Liver (tissue), 9 donors: ENCODE results near the gene TNFAIP1. TPM values are rescaled to one million over a fixed set of nuclear protein-coding genes. Genes with fewer than 3 reads are reported as not detected.

Experiments
- DNase-seq: peaks from one replicate; pipeline ENCODE4 v3.0.0-alpha.2; 2017; ENCODE audit warnings: low spot score
- H3K27ac ChIP-seq, 2 donors: one replicate each; pipeline ENCODE4 v1.7.0; 2013; ENCODE audit warnings: inconsistent platforms in 2 of 2, low read length in 2 of 2, control low read depth in 1 of 2, low read depth in 1 of 2, mild to moderate bottlenecking in 1 of 2
- H3K27me3 ChIP-seq, 4 donors: one replicate each; pipeline versions ENCODE4 v1.6.1 to v1.7.0; 2013; ENCODE audit warnings: low read length in 3 of 4, inconsistent platforms in 1 of 4, mild to moderate bottlenecking in 1 of 4, moderate library complexity in 1 of 4; ENCODE audit not compliant: control insufficient read depth in 4 of 4, insufficient read depth in 4 of 4
- H3K36me3 ChIP-seq, 4 donors: one replicate each; pipeline versions ENCODE4 v1.6.1 to v1.7.0; 2013; ENCODE audit warnings: low read length in 3 of 4, mild to moderate bottlenecking in 3 of 4, low read depth in 1 of 4, moderate library complexity in 1 of 4; ENCODE audit not compliant: control insufficient read depth in 4 of 4, insufficient read depth in 3 of 4
- H3K4me1 ChIP-seq, 4 donors: one replicate each; pipeline versions ENCODE4 v1.6.1 to v1.7.0; 2013; ENCODE audit warnings: low read length in 3 of 4, mild to moderate bottlenecking in 3 of 4, moderate library complexity in 1 of 4; ENCODE audit not compliant: control insufficient read depth in 4 of 4, insufficient read depth in 4 of 4
- H3K4me3 ChIP-seq, 3 donors: one replicate each; pipeline versions ENCODE4 v1.6.1 to v1.7.0; 2013; ENCODE audit warnings: low read length in 3 of 3, control low read depth in 1 of 3, low read depth in 1 of 3, mild to moderate bottlenecking in 1 of 3
- H3K9ac ChIP-seq, 2 donors: one replicate each; pipeline ENCODE4 v1.7.0; 2013; ENCODE audit warnings: low read length in 2 of 2, mild to moderate bottlenecking in 2 of 2, moderate library complexity in 2 of 2, control low read depth in 1 of 2, low read depth in 1 of 2
- H3K9me3 ChIP-seq, 4 donors: one replicate each; pipeline versions ENCODE4 v1.6.1 to v1.7.0; 2013; ENCODE audit warnings: low read length in 3 of 4; ENCODE audit not compliant: control insufficient read depth in 4 of 4
- EGR1 ChIP-seq, 2 donors: IDR thresholded peaks; 2 replicates each; pipeline ENCODE4 v1.6.1; 2016 to 2018; ENCODE audit warnings: antibody characterized with exemption in 2 of 2, low read depth in 2 of 2
- FOXA1 ChIP-seq: IDR thresholded peaks from 2 replicates; pipeline ENCODE4 v1.6.1; 2016; ENCODE audit warnings: antibody characterized with exemption
- FOXA2 ChIP-seq: IDR thresholded peaks from 2 replicates; pipeline ENCODE4 v1.6.1; 2016; ENCODE audit warnings: antibody characterized with exemption
- GABPA ChIP-seq, 2 donors: IDR thresholded peaks in 1 of 2; conservative IDR thresholded peaks in 1 of 2; 2 replicates each; pipeline ENCODE4 v1.6.1; 2016; ENCODE audit warnings: antibody characterized with exemption in 2 of 2, mild to moderate bottlenecking in 1 of 2, moderate library complexity in 1 of 2
- HNF4A ChIP-seq, 2 donors: conservative IDR thresholded peaks; 2 replicates each; pipeline ENCODE4 v1.6.1; 2016; ENCODE audit warnings: antibody characterized with exemption in 2 of 2, mild to moderate bottlenecking in 2 of 2
- JUND ChIP-seq, 2 donors: IDR thresholded peaks; 2 replicates each; pipeline ENCODE4 v1.6.1; 2016; ENCODE audit warnings: antibody characterized with exemption in 2 of 2
- NR2F2 ChIP-seq: IDR thresholded peaks from 2 replicates; pipeline ENCODE4 v1.6.1; 2016; ENCODE audit warnings: antibody characterized with exemption
- RAD21 ChIP-seq, 2 donors: IDR thresholded peaks; 2 replicates each; pipeline ENCODE4 v1.6.1; 2016; ENCODE audit warnings: antibody characterized with exemption in 2 of 2, mild to moderate bottlenecking in 2 of 2
- SP1 ChIP-seq: IDR thresholded peaks from 2 replicates; pipeline ENCODE4 v1.6.1; 2018; ENCODE audit warnings: antibody characterized with exemption, mild to moderate bottlenecking
- TAF1 ChIP-seq: conservative IDR thresholded peaks from 2 replicates; pipeline ENCODE4 v1.6.1; 2016; ENCODE audit warnings: antibody characterized with exemption, mild to moderate bottlenecking
- YY1 ChIP-seq: IDR thresholded peaks from 2 replicates; pipeline ENCODE4 v1.6.1; 2016; ENCODE audit warnings: antibody characterized with exemption, mild to moderate bottlenecking
- WGBS: extraction: QIAGEN DNeasy Blood & Tissue Kit; methylation state at CpG from one replicate; pipeline ENCODE4 v1.1.7; 2013; 5-methylcytosine and 5-hydroxymethylcytosine counted together
- polyA plus RNA-seq, 2 donors: library from polyadenylated mRNA; stranded (reverse) in 1 of 2; unstranded in 1 of 2; fragments of 200-250 nt in 1 of 2; fragments of >200 nt in 1 of 2; fragmentation: Nextera tagmentation in 1 of 2; extraction: Ambion mirVana in 1 of 2; gene quantifications; one replicate each; pipeline versions ENCODE4 v1.2.1 to v1.2.3, GENCODE V29; 2013 to 2015
- total RNA-seq, 2 donors: library from RNA; depleted of rRNA; stranded (reverse); fragments of >200 nt; gene quantifications; one replicate each; pipeline ENCODE4 v1.2.3, GENCODE V29; 2014
- TF ChIP-seq, protein P1 (sequence below): IDR thresholded peaks from 2 replicates; pipeline ENCODE4 v1.6.1; 2016; ENCODE audit warnings: antibody characterized with exemption
- TF ChIP-seq, protein P2 (sequence below): IDR thresholded peaks from 2 replicates; pipeline ENCODE4 v1.6.1; 2016; ENCODE audit warnings: antibody characterized with exemption
- TF ChIP-seq, protein P3 (sequence below): fragments of 150-350 bp; IDR thresholded peaks from 2 replicates; pipeline ENCODE4 v1.5.1; 2017; ENCODE audit warnings: improper control_type of control experiment, low read depth, low read length; ENCODE audit not compliant: missing input control
- TF ChIP-seq, protein P4 (sequence below): IDR thresholded peaks from 2 replicates; pipeline ENCODE4 v1.6.1; 2016; ENCODE audit warnings: antibody characterized with exemption
- donor health status: healthy.
- donor health status: healthy.
- donor health status: healthy.
- donor health status: healthy.
- donor health status: healthy.

TNFAIP1 gene
- total and polyA plus RNA-seq, 4 donors = 11.7 to 31.7 (median 19.6) TPM

DNA sequence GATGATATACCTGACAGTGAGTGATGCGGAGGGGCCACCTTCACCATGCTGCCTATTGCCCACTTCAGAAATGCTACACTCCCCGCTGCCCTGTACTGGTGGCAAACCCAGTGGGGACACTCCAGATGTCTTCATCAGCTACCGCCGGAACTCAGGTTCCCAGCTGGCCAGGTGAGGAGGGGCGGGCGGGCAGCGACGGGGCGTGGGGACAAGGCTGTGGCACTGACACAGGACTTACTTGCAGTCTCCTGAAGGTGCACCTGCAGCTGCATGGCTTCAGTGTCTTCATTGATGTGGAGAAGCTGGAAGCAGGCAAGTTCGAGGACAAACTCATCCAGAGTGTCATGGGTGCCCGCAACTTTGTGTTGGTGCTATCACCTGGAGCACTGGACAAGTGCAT lies 52.5 kb downstream of the TNFAIP1 start (continued):
- TF ChIP-seq, protein P1, sequence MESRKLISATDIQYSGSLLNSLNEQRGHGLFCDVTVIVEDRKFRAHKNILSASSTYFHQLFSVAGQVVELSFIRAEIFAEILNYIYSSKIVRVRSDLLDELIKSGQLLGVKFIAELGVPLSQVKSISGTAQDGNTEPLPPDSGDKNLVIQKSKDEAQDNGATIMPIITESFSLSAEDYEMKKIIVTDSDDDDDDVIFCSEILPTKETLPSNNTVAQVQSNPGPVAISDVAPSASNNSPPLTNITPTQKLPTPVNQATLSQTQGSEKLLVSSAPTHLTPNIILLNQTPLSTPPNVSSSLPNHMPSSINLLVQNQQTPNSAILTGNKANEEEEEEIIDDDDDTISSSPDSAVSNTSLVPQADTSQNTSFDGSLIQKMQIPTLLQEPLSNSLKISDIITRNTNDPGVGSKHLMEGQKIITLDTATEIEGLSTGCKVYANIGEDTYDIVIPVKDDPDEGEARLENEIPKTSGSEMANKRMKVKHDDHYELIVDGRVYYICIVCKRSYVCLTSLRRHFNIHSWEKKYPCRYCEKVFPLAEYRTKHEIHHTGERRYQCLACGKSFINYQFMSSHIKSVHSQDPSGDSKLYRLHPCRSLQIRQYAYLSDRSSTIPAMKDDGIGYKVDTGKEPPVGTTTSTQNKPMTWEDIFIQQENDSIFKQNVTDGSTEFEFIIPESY = no peak
- TF ChIP-seq NR2F2 (no peak), EGR1 (IDR thresholded peaks at IDR 0.05; ENCODE audit: low read depth in 2 of 2) (no peak), GABPA (IDR thresholded peaks at IDR 0.05 in 1 of 2, conservative IDR thresholded peaks at IDR 0.05 in 1 of 2) (no peak)
- TF ChIP-seq, protein P2, sequence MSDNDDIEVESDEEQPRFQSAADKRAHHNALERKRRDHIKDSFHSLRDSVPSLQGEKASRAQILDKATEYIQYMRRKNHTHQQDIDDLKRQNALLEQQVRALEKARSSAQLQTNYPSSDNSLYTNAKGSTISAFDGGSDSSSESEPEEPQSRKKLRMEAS = no peak
- TF ChIP-seq, protein P3, sequence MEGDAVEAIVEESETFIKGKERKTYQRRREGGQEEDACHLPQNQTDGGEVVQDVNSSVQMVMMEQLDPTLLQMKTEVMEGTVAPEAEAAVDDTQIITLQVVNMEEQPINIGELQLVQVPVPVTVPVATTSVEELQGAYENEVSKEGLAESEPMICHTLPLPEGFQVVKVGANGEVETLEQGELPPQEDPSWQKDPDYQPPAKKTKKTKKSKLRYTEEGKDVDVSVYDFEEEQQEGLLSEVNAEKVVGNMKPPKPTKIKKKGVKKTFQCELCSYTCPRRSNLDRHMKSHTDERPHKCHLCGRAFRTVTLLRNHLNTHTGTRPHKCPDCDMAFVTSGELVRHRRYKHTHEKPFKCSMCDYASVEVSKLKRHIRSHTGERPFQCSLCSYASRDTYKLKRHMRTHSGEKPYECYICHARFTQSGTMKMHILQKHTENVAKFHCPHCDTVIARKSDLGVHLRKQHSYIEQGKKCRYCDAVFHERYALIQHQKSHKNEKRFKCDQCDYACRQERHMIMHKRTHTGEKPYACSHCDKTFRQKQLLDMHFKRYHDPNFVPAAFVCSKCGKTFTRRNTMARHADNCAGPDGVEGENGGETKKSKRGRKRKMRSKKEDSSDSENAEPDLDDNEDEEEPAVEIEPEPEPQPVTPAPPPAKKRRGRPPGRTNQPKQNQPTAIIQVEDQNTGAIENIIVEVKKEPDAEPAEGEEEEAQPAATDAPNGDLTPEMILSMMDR = no peak

DNA sequence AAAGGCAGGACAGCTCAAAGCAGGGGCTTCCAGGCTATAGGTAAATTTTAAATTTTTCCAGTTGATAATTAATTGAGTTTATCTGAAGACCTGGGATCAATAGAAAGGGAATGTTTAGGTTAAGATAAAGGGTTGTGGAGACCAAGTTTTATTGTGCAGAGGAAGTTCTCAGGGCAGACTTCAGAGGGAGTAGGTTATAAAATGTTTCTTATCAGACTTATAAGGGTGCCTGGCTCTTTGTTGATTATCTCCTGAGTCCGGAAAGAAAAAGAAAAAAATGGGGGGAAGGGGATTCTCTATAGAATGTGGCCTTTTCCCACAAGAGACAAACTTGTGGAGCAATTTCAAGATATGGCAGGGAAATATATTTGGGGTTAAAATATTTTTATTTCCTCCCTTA lies 54.6 kb downstream of the TNFAIP1 start:
- H3K27ac ChIP-seq = no peak overlapping the region
- WGBS = 81% methylated on average over 1 of the region's 1 CpG
- no peak overlapping the region for H3K4me3 ChIP-seq
- H3K27me3 ChIP-seq = no peaks in the 10 kb centered on the region
- H3K4me1 ChIP-seq = no peaks in the 10 kb centered on the region
- H3K9ac ChIP-seq = no peak overlapping the region
- no peak for DNase-seq
- no peaks in the 10 kb centered on the region for H3K9me3 ChIP-seq
- no peak for TF ChIP-seq SP1
- TF ChIP-seq, protein P2 = no peak
- TF ChIP-seq FOXA2 = no peak
- TF ChIP-seq RAD21 (IDR thresholded peaks at IDR 0.05) = no peak
- TF ChIP-seq, protein P3 = no peak
- no peak for TF ChIP-seq HNF4A (conservative IDR thresholded peaks at IDR 0.05)
- no peak for TF ChIP-seq EGR1 (IDR thresholded peaks at IDR 0.05; ENCODE audit: low read depth in 2 of 2)
- TF ChIP-seq NR2F2 = no peak
- TF ChIP-seq, protein P1 = no peak
- no peak for TF ChIP-seq YY1
- no peak for TF ChIP-seq FOXA1
- TF ChIP-seq, protein P4, sequence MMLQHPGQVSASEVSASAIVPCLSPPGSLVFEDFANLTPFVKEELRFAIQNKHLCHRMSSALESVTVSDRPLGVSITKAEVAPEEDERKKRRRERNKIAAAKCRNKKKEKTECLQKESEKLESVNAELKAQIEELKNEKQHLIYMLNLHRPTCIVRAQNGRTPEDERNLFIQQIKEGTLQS = no peak
- TF ChIP-seq TAF1 = no peak
- TF ChIP-seq JUND (IDR thresholded peaks at IDR 0.05) = no peak
- H3K36me3 ChIP-seq = peaks cover 2 to 19% (median 5%) of the 10 kb centered on the region in 4 donors
